HG03060 (cell line): Measurements from ENCODE around the gene GATA3.

ENCODE experiments used
- ATAC-seq: cut with Tn5 transposase; IDR thresholded peaks from one replicate; pipeline ENCODE4 v1.9.1; 2021; ENCODE audit warnings: low read depth, moderate number of reproducible peaks; ENCODE audit not compliant: unreplicated experiment

Gene GATA3

DNA sequence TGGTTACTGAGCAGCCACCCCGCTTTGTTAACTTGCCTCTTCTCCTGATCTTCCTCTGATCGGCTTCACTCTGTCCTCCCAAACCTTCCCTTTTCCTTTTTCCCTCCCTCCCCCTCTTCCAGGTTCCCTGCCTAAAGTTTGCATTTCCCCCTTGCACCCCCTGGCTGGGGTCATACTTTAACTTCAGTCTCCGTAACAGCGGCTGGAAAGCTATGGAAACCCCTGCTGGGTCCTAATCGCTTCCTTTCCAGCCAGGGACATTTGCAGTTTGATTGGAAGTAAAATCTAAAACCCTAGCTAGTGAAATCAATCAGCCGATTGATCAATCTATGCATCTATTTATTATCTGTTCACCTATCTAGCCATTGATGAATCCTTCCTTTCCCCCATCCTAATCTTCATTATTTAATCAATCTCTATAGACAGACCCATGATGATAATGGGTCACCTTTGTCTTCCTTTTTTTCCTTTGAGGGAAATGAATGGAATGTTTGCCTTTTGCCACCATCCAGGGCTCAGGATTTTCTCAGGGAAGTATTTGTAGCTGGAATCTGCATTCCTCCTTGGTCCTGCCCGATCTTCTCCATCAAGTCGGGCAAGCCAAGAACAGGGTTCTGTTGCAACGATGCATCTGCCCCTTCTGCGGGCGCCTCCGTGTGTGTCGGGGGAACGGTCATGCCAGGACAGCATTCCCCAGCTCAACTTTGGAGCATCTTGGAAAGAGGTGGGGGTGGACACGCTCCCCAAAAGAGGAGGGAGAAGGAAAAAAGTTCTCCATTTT, 8.8 kb downstream of the GATA3 start:
- ATAC-seq = no peak

DNA sequence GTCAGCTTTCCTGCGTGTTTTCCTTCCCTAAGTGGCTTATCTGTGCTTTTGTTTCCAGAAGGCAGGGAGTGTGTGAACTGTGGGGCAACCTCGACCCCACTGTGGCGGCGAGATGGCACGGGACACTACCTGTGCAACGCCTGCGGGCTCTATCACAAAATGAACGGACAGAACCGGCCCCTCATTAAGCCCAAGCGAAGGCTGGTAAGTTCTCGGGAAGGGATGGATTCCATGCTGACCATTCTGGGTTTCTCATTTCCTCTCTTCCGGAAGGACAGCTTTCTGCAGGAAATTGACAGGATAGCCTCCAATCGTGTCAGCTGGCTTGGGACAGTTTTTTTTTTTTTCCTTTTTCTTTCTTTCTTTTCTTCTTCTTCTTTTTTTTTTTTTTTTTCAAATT, 9.4 kb downstream of the GATA3 start:
- ATAC-seq = no peak

DNA sequence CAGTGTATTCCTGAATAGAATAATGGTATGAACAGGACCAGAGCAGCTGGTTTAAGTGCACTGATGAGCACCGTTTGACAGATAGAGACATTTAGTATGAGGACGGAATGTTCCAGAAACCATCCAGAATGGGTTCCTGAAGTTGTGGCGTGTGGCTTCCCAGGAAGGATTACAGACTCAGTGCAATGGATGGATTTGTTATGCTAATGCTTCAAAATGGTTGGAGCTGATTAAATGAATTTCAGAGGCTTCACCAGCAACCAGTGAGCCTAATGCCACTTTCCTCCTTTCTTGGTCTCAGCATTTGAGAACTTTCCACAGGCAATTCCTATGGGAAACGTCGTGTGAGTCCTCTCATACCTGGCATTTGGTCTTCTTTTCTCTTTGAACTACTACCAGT, 9.9 kb downstream of the GATA3 start:
- ATAC-seq = no peak

DNA sequence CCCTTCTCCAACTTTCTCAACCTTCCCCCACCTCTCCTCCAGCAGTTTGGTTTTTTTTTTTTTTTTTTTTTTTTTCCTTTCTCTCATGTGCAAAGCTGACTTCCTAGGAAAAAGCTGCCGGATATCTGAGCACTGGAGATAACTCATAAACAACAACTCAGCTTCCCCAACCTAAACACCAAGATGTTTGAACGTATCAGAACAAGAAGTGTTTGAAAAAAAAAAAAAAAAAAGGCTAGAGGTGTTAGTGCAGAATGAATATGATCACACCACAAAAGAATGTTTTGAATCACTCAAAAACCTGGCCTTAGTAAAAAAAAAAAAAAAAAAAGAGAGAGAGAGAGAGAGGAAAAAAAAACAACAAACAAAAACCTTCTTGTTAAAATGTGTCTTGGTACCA, 11.2 kb downstream of the GATA3 start:
- no peak for ATAC-seq

DNA sequence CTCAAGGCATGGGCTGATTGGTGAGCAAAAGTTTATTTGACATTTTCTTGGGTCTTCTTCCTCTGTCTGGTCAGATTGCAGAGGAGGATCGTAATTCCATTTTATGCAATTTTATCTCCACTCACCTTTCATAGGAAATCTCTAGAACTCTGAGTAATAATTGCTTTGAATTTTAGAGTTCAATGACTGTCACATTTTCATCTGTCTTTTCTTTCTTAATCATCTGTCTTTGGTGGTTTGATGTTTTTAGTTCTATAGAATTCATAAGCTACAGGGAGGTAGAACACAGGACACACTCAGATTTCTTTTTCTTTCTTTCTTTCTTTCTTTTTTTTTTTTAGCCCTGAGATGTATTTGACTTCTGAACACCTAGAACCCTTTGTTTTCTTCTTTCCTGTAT, 11.6 kb downstream of the GATA3 start:
- ATAC-seq = no peak

DNA sequence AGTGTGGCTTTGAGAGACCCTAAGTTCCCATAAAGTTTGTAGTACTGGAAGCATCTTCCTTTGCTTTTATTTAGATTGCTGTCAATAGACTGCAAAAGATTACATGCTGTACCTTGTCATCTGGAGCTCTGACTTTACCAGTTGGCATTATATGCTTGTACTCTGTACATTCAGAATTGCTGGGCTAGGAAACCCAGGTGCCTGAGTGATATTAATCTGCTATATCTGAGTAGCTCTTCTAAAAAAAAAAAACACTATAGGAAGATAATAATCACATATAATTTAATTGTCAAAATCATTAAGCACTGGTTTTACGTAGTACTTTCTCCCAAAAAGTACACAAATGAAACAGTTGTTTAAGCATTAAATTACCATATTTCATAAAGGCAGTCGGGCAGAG, 12.3 kb downstream of the GATA3 start:
- no peak for ATAC-seq

DNA sequence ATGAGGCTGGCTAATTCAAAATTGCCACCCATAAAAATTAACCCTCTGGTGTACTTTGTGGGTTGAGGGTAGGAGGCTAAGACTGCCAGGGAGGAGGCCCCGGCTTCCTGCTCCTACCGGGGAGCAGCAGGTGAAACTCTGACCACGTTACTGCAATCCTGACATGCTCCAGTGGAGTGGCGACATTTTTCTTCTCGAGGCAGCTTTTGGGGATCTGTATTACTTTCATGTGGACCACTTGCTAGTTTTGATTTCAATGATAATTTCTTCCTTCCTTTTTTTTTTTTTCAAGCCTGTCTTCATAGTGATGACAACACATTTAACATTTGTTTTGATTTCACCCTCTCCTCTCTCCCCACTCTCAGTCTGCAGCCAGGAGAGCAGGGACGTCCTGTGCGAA, 14.6 kb downstream of the GATA3 start:
- ATAC-seq = no peak

DNA sequence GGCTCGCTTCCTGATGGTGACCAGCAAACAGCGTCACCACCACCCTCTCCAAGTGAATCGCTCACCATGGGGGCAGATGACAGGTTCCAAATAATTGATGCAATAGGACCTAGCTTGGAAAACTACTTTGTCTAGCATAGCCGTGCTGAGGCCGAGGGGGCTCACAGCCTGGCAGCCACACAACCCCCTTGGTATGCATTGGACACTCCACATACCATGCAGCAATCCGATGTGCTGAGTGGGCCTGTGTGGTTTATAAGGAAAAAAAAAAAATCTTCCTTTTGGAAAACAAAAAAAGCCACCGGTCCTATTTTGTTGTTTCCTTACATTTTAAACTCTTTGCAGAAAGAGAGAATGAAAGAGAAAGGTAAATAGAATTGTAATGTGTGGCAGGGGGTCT, 15.1 kb downstream of the GATA3 start:
- no peak for ATAC-seq

DNA sequence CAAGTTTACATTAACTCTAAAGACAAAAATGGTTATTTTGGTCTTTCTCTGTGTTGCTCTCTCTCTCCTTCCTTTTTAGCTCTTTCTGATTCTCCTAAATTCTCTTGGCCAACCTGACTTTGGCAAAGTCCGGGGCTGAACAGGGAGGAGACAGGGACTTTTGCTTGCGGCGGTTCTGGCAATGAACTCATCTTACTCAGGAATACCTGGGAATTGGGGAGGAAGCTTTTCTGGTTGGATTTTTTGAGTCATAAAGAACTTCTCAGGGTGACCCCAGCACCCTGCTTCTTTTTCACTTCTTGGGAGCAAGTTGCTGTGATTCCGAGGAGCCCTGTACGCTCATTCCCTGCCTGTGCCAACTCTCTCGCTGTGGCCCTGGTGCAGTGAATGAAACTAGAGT, 16.0 kb downstream of the GATA3 start:
- no peak for ATAC-seq

DNA sequence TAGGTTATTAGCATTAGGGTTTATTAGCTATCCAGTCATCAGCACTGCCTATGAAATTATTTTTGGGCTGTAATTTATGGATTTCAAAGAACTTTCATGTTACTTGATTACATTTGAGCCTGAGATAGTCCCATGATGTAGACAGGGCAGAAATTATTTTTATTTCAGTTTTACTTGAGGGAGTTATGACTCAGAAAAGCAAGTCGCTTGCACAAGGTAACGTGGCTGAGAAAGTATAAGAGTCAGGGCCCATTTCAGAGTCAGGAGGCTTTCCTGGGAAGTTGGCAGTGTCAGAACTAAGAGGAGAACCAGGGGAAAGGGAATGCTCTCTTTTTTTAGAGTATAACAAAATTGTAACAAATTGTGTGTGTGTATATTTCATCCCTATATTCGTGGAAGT, 16.5 kb downstream of the GATA3 start:
- no peak for ATAC-seq

DNA sequence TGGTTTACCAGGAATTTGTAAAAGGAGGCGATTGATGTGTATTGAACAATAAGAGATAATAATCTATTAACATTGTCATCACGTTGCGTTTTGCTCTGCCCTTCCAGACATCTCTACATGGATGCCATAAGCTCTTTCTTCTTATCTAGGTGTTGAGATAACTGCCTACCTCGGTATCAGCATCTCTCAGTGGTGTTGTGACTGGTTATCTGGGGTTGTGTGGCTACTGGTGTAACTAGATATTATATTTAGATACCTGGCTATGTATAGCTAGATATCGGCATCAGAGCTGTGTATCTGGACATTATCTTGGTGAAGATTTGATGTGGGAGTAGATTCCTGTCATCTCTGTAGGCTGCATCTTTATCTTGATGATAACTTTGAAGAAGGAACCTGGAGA, 17.2 kb downstream of the GATA3 start:
- ATAC-seq = no peak

DNA sequence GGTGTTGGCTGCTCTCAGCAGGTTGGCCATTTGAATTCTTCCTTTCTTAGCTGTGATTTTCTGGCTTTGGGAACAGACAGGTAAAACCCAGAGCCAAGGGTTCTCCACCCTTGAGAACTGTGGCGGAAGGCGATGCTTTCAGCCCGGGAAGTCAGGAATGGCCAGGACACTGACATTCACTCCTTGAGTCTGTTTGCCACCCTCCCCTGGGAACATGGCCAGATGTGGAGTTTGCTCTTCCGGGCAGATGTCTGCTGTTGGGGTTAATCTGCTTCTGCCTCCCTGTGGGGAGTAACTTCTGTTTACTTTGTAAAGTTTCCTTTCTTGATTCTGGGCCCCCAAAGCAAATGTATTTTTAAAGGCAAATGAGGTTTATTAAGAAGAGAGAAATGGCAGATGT, 17.7 kb downstream of the GATA3 start:
- ATAC-seq = no peak

DNA sequence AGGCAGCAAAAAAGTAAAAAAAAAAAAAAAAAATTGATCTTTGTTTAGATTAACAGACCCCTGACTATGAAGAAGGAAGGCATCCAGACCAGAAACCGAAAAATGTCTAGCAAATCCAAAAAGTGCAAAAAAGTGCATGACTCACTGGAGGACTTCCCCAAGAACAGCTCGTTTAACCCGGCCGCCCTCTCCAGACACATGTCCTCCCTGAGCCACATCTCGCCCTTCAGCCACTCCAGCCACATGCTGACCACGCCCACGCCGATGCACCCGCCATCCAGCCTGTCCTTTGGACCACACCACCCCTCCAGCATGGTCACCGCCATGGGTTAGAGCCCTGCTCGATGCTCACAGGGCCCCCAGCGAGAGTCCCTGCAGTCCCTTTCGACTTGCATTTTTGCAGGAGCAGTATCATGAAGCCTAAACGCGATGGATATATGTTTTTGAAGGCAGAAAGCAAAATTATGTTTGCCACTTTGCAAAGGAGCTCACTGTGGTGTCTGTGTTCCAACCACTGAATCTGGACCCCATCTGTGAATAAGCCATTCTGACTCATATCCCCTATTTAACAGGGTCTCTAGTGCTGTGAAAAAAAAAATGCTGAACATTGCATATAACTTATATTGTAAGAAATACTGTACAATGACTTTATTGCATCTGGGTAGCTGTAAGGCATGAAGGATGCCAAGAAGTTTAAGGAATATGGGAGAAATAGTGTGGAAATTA, 19.4 kb downstream of the GATA3 start:
- no peak for ATAC-seq

DNA sequence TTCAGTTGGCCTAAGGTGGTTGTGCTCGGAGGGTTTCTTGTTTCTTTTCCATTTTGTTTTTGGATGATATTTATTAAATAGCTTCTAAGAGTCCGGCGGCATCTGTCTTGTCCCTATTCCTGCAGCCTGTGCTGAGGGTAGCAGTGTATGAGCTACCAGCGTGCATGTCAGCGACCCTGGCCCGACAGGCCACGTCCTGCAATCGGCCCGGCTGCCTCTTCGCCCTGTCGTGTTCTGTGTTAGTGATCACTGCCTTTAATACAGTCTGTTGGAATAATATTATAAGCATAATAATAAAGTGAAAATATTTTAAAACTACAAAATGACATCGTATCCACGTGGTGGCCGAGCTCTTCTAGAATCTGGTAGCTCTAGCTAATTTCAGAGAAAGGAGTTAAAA, 20.4 kb downstream of the GATA3 start:
- ATAC-seq = no peak

DNA sequence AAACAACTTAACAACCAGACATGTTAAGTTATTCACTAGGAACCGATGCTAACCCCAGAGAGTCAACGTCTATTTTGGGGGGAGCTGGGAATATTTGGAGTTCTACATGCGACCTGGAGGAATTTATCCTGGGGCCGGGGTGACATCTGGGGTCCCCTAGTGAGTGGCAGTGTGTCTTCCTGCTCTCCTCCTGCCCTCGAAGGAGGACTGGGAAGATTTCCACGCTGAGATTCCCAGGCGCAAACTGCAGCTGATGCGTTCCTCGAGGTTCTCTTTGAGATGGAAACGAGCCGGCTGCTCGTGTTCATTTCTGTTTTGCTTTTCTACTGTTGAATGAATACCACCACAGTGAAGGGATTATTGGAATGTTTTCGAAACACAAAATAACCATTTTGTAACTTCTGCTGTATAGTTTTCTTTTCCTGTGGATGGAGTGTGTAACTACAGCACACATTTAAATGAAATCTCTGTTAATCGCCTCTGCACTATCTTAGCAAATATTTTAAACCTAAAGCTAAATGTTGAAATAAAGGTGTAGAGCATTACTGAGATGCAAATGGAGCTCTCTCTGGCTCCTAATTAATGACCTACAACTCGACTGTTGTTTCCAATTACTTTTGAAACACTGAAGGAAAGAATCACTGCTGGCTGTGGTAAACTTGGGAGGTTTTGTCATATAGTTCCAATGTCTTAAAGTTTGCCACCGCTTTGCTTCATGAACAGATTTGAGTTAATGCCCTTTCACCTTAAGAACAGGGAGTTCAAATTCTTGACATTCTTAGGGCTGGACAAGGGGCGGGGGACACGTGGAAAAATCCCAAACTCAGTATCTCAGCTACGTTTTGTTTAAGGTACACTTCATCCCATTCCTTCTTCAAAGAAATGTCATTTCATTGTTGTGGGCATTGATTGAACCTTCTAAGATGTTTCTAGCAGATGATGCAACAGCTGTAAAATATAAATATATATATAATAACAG, 21.1 kb downstream of the GATA3 start:
- no peak for ATAC-seq

DNA sequence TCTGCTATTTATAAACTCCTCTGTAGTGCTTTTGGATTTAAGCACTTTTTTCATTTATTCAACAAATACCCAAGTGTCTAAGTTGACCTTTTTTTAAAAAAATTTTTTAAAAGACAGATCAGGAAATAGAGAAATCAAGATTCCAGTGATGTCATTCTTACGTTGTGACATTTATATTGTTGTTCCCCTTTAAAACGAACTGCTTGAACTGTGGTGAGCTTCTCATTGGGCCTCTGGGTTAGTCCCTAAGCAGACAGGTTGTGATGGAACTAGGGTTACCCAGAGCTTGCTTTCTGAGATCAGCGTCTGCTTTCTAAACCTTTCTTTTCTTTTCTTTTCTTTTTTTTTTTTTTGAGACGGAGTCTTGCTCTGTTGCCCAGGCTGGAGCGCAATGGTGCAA, 22.4 kb downstream of the GATA3 start:
- ATAC-seq = no peak

DNA sequence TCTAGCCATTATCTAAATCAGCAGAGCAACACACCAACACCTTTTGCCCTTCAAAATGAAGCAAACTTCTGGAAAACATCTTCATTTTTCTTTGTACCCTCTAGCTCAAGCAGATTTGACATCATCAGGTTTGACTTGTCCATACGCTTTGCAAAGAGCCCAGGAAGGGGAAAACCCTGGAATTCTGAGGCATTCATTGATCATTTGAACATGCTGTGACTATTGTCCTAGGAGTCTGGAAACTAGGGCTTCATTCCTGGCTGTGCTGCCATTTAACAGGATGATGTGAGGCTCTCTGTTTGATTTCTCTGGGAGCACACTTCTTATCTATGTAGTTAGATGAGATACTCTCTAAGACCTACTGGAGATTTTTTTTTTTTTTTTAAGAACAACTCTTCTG, 23.5 kb downstream of the GATA3 start:
- no peak for ATAC-seq

DNA sequence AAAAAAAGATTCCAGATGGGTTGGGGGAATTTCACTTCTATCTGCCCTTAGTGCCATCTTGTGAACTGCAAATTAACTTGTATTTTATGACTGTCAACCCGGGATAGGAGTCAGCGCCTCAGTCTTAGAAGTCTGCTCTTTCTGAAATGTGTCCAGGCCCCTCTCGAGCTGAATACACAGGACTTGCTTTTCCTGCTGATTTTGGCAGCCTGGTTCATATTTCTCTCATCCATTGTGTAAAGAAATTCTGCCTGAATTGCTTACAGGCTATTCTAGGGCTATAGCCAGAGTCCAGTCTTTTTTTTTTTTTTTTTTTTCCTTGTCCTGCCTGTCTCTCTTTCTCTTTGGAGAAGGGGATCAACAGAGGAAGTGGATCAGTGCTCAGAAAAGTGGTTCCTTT, 24.6 kb downstream of the GATA3 start:
- ATAC-seq = no peak

DNA sequence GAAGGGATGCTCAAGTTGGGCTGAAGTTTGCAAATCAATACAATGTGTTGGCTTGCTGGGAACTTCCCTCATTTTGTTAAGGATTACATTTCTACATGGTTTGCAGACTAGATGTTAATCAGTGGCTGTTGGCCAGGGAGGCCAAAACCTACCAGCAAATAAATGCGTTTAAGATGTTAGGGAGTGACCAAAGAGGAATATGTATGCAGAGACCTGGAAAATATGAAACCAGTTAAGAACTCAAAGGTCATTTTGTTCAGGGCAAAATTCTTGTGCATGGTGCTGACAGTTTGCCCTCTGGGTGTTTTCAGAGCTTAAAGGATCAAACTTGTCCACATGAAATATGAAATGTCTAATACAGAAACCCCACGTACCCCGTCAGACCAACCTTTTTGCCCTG, 30.3 kb downstream of the GATA3 start:
- no peak for ATAC-seq

DNA sequence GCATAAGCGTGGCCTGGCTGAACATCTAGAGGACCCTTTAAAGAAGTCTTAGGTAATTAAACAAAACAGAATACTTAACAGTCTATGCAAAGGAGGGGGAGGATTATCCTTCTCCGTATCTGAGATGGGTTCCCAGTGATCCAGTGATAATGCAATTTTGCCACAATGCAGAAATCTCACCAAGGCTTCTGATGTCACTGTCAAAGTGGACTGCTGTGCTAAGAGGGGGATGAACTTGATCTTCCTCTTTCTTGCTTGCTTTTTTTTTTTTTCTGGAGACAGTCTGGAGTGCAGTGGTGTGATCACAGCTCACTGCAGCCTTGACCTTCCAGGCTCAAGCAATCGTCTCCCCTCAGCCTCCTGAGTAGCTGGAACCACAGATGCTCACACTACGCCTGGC, 30.8 kb downstream of the GATA3 start:
- ATAC-seq = no peak

DNA sequence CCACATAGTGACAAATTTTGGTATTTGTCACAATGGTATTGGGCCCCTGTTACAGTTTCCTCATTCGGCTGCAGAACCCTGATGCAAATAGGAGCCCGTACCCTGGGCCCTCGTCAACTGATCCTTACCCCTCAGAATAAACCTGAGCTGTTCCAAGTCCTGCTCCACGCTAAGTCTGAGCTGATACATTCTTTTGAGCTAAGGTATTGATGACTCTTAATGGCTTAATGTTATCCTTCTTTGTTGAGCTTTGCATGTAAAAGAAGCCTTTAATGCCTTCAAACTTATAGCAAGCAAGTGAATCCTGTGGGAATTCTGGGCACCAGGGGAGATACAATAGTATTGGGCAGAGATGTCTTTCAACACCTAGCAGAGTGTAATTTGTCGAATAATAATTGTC, 31.8 kb downstream of the GATA3 start:
- no peak for ATAC-seq
